ENCODE data around the gene PPP2R2B.

DNA sequence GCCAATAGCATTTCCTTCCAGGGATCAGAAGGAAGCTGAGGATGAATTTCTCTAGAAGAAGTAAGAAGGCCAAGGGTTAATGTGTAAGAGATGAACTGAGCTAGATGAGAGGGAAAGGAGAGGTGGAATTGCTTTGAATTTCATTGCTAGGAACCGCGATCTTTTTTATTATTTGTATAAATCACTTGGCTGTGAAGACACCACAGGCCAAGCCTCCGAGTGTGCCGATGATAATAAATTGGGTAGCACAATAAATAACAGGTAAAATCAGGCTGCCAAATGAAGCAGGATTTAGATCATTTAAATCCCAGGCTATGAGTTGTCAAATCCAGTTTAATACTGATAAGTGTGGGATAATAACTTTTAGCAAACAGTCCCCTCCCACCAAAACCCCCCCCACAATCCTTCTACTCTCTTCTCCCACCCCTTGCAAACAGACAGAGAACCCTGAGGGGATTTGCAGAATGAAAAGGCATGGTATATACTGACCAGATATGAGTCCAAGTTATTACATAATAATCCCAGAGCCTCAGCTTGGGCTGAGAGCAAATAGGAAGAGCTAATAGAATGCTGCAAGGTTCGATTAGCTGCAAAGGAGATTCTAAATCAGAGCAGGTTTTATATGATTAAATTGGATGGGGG lies 143.5 kb downstream of the PPP2R2B start:
- TF ChIP-seq POLR2A (IDR thresholded peaks at IDR 0.05; ENCODE audit: low read depth, low read length) (no peak), RAD21 (IDR thresholded peaks at IDR 0.05; ENCODE audit: low read length) (no peak), SMC3 (IDR thresholded peaks at IDR 0.05; ENCODE audit: low read depth, low read length) (no peak)
